DMS153 (cell line): ENCODE measurements around the gene TRPV4.
A peak's percentile ranks its signal among the peaks of the same experiment; 100 is the strongest.

Experiments
- DNase-seq: peaks from one replicate; lab custom pipeline; 2025; lab: John Stamatoyannopoulos, UW

TRPV4 gene

DNA sequence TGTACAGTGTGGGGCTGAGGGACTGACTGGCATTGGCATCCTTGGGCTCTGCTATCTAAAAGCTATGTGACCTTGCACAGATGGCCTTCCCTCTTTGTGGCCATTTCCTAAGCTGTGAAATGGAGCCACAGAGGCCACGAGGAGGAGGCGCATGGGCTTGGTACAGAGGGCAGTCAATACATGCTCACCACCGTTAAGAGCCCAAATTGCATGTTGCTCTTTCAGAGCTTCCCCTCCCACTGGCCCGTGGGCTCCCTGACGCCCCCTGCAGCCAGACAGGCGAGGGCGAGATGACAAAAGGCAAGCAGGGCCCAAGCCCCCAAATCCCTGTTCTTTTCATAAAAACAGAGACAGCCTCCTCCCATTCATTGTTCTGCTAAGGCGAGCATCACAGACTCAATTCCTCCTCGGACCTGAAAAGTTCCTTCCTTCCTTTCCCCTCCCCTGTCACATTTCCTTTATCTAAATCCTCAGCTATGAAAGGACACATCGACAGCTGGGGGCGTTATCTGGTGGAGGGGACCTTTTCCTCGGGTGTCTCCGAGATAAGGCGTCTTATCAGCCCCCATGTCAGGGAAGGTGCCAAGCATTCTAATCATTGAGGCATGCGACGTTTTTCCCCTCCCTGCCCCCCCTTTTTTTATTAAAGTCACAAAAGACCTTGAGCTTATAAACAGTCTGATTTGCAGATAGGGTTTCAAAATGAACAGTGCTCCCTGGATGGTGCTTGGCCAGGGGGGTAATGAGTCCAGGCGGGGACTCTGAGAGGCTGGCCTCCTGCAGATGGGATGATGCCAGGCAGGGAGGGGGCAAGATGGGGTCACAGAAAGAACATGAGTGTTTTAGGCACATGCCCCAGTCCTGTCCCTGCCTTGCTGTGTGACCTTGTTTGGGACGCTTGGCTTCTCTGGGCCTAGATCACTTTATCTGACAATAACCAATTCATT, 93.2 kb downstream of the TRPV4 start:
- DNase-seq = no peak

GRCh38 chr12:109738878-109739665, 94.1 kb downstream of the TRPV4 start:
- DNase-seq = no peak

DNA sequence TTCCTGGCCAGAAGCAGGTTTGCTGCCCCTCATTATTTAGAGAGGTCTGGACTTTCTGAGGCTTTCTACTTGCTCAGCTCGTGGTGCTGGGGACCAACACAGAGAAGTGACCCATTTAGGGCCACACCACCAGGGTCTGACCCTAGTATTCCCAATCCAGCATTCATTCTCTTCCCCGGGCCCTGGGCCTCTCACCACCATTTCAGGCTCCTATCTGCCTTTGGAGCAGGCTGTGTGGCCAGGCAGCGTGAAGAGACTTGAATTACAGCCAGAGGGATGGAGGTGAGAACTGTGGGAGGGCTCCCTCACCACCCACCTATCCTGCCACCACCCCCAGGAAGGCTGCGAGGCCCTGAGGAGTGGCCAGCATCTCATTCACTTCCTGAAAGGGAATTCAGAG, 95.0 kb downstream of the TRPV4 start:
- DNase-seq = no peak

DNA sequence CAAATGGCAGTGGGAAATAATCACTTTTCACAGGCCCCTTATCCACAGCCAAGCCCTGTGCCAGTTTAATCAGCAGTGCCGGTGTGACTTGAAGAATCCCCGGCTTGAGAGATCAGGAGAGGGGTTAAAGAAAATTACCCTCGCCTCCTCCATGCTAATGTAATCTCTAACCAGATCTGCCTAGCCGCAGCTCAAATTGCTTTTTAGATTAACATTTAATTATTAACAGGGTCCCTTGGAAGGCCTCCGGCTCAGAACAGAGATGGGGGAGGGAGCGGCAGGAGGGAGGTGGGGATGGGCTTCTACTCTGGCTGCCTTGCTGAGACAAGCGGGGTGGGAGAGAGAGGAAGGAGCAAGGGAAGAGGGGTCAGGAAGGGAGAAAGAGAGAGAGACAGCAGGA, 95.6 kb downstream of the TRPV4 start:
- DNase-seq = no peak

- DNase-seq = no peak
Observed at GRCh38 chr12:109737126-109737525, 96.1 kb downstream of the TRPV4 start.

- no peak for DNase-seq
Observed at GRCh38 chr12:109736552-109737108, 96.6 kb downstream of the TRPV4 start.

DNA sequence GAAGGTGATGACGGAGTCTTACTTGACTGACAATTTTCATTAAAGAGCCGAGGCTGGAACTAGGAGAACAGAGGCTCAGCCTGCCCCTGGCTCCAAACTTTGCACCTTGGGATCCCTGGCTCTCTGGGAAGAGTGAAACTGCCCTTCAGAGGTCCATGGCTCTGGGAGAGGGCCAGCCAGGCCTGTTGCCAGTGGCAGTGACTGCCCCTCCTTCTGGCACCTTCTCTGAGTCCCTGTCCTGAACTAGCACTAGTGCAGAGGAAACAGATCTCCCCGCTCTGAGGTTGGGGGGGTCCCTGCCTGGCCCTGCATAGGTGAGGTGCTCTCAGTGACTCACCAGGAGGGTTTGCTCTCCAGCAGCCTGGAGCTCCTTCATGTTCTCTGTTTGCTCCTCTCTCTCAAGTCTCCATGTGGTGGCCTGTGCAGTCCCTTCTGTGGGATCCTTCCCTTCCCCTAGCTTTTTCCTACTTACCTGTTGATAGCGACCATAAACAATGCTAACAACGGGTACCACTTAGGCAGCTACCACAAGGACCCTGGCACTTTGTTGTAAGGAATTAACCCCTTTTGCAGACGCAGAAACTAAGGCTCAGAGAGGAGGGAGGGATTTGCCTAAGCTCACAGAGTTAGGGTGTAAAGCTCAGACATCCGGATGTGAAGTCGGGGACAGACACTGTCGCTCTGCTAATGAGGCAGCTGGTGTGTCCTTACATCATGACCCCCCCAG, 97.2 kb downstream of the TRPV4 start:
- no peak for DNase-seq

GRCh38 chr12:109735051-109735521, 98.1 kb downstream of the TRPV4 start:
- no peak for DNase-seq

- peak; percentile 15 for DNase-seq
Observed at GRCh38 chr12:109734219-109735000, 98.8 kb downstream of the TRPV4 start.
